A673 (cell line): Measurements from ENCODE around the gene ATP8A2.

ENCODE experiments used
- CTCF ChIP-seq: fragments of 300-800, 200-600 bp; sonication (generic); conservative IDR thresholded peaks from 2 replicates; pipeline ENCODE4 v1.5.1; 2017; ENCODE audit warnings: low read depth, mild to moderate bottlenecking, antibody characterized with exemption, low read length, moderate library complexity, mixed read lengths
- EZH2 ChIP-seq: fragments of 200-600 bp; sonication (generic); IDR thresholded peaks from 2 replicates; pipeline ENCODE4 v1.6.1; 2017; ENCODE audit warnings: borderline replicate concordance, low read depth, mild to moderate bottlenecking, mixed read lengths, antibody characterized with exemption, low read length; ENCODE audit not compliant: poor library complexity, severe bottlenecking

- TF ChIP-seq CTCF (no peak), EZH2 (no peak)
Measured at GRCh38 chr13:25682276-25682675, 310.5 kb downstream of the ATP8A2 start.
